T1000 (cell line): ENCODE measurements around the gene LIMD2.
"Not testable (repeated sequence)": the region's sequence is repeated elsewhere in the genome, so short reads cannot be mapped to it uniquely, and the experiment has no call there.

Experiments
- DNase-seq: peaks from one replicate; lab custom pipeline; 2025; ENCODE audit warnings: mixed read lengths; lab: John Stamatoyannopoulos, UW

LIMD2 gene

DNA sequence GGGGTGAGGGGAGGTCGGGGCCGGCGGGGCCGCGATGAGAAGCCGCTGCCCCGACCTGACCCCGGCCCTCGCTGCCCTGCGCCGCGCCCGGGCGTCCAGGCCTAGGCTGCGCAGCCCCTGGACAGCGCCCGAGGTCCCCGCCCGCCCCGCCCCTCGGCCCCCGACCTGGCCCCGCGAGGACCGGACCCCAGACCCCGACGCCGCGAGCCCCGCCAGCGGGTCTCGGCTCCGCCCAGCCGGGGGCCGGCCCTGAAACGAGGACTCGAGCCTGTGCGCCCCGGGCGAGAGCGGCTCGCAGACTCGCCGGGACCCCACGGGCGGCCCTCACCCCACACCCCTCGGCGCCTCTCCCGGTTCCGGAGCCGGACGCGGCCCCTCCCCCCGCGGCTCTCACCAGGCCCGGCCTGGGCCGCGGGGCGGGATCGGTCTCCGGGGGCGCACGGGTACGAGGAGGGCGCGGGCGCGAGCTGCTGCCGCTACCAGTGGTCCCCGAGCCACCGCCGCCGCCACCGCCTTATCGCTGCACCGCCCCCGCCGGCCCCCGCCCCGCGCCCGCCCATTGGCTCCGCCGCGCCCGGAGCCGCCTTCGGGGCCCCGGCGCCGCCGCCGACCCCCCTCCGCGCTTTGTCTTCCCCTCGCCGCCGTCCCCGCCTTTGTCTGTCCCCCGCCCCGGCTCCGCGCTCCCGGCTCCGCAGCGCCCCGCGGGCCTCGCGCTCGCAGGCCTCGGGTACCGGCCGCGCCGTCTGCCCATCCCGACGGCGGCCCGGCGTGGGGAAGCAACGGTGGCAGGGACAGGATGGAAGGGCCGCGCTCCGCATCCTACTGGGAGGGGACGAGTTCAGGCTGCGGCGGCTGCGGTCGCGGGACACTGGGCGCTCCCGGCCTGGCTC is at the start of gene LIMD2:
Gene LIMD2 (minus strand): TSS at position 488 of the 890 bp plus-strand sequence. CDS start 827 bp downstream, outside the sequence.
- no peak for DNase-seq

DNA sequence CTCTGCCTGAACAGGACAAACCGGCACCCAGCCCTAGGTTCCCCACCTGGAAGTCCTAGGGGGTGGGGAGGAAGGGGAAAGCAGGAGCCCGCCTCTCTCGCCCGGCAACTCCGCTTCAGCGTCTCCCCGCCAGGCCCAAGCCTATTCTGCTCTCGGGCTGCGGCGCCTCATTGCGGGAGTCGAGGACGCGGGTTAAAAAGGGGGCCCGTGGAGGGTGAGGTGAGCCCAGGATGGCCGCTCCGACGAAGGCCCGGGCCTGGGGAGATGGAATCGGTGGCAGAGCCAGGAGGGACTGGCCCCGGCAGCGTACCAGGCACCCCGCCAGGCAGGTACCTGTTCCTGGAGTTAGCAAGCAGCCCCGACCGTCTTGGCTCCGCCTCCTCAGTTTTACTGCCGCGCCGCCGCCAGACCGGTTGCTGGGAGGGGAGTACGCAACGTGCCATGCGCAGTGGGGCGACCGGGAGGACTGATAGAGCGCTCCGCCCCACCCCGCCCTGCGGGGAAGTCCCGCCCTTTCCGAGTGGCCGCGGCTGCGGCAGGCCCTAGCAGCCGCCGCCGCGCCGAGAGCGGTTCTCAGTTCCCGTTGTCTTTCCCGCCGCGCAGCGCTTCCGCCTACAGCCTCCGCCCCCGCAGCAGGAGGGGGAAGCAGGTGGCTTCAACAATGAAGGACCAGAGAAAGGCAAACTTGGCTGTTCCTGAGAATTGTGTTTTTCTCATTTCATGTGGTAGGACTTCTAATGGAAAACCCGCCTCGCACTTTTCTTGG is 41.7 kb upstream of the LIMD2 start, which contains the start of gene STRADA:
Gene STRADA (minus strand): TSS at position 392 of the 766 bp plus-strand sequence. CDS start 13,430 bp downstream, outside the sequence.
- DNase-seq: peak; percentile 96

DNA sequence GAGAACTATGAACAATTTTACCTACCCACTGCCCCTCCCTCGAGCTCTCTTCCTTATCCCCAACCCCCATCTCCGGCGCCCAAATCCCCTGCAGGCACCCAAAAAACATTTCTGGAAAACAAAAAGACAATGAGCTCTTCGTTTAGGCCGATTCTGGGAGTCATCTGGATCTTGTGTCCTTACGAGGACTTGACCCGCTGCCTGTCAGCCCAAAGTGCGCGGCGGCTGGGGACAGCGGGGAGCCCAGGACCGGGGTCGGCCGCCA is 41.1 kb upstream of the LIMD2 start:
- DNase-seq: no peak

DNA sequence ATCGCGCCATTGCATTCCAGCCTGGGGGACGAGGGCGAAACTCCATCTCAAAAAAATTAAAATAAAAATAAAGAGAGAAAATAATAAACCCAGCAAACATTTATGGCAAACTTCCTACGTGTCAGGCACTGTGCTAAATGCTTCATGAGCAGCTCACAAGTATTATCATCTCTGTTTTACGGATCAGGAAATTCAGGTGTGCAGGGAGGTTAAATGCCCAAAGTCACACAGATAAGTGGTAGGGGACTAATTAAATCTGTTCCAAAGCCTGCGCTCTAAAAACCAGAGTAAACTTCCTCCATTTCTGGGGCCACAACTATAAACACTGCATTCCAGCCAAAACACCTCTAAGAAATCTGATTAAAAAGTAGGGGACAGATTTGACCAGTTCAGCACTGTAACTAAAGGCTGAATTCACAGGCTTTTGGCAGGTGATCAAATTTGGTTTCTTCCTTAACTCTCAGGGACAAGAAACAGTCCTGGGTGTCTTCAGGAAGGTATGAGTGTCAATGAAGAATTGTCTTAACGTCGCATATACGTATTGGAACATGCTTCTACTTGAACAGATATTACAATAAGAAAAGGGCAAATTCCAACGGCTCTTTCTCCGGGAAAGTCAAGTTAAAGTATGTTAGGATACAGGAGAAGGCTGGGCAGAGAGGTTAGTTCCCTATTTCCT is 40.7 kb upstream of the LIMD2 start:
- no peak for DNase-seq

DNA sequence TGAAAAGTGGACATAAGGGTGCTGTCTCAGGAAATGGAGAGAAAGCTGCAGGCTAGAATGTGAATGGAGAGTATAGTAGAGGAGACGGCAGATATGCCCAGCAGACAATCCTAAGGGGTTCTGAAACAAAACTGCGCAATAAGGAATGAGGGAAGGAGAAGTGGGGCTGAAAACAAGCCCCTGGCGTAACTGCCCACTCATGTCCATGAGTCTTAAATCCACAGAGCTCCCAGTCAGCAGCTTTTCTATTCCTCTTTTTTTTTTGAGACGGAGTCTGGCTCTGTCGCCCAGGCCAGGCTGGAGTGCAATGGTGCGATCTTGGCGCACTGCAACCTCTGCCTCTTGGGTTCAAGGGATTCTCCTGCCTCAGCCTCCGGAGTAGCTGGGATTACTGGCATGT is 35.8 kb upstream of the LIMD2 start:
- no peak for DNase-seq

DNA sequence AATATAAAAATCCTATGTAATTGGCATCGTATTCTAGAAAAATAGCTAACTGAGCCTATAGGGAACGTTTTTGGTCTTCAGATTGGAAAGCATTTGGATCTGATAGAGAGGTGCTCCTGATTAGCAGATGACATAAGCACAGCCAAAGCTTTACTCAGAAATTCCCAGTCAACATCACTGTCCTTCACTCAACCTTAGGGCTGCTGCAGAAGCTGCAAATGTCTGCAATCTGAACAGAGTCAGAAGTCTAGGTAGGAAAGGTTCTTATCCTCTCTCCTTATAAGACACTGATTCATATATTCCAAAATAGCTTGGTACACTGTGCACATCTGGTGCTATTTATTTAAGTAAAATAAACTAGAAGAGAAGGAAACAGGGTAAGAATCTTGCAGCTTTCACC is 22.5 kb upstream of the LIMD2 start:
- DNase-seq: no peak

DNA sequence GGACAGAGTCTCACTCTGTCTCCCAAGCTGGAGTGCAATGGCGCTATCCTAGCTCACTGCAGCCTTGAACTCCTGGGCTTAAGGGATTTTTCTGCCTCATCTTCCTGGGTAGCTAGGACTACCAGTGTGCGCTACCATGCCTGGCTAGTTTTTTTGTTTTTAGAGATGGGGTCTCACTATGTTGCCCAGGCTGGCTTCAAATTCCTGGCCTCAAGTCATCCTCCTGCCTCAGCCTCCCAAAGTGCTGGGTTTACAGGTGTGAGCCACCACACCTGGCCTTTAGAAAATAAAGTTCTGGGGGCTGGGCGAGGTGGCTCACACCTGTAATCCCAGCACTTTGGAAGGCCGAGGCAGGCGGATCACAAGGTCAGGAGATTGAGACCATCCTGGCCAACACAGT is 20.3 kb upstream of the LIMD2 start:
- DNase-seq: not testable (repeated sequence)

DNA sequence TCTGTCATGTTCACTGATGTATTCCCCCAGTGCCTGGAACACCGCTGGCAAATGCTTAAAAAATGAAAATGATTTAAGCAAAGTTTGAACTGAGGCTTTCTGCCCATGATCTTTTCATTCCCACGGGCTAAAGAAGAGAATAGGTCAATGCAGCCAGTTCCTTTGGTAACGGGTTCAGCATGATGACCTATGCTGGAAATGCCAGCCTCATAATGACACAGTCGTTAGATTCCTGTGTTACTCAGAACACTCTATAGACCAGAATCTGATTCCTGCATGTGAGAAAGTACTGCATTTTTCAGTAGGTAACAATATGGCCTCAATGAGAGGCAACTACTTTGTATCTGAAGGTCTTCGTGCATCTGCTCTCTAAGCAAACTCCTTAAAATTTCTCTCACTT is 19.1 kb upstream of the LIMD2 start:
- DNase-seq: no peak

DNA sequence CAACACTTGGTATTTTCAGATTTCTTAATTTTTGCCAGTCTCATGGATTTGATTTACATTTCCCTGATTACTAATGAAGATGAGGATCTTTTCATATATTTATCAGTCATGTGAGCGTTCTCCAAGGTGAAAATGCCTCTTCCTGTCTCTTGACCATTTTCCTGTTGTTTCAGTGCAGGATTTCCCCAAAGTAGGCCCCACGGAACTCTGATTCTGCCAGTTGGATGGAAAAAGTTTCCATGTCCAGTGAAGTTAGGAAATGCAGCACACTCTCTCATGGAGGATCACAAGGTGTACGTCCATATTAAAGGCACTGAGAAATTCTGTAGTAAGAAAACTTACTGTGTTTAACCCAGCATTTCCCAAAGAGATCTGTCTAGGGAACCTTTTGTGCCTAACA is 16.5 kb upstream of the LIMD2 start:
- no peak for DNase-seq

DNA sequence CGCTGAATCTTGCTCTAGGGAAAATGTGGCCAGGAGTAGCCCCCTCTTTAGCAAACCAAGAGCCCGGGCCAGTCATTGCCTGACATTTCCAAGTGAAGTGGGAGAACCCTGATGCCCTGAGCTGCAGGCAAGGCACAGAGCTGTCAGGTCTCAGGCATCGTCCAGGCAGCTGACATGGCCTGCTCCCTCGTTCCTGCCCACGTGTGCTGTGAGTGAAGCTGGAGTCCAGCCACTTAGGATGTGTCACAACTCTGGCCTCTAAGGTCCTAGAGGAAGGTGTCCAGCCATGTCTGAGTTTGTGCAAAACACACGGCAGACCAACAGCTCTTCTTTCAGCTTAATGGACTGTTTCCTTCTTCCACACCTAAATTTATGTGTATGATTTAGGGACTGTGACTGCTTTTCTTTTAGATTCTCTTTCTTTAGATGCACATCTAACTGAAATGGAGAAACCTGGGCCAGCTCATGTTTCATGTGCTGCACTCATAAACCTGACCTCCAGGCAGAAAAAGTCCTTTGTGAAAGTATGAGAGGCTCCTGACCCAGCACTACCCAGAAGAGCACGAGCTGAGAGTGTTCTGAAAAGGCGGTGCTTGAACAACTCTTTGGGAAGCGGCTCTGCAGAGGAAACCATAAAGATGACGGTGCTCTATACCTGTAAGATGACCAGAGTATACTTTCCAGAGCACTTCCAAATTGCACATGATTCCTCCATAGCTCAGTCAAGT is 14.8 kb upstream of the LIMD2 start:
- no peak for DNase-seq

DNA sequence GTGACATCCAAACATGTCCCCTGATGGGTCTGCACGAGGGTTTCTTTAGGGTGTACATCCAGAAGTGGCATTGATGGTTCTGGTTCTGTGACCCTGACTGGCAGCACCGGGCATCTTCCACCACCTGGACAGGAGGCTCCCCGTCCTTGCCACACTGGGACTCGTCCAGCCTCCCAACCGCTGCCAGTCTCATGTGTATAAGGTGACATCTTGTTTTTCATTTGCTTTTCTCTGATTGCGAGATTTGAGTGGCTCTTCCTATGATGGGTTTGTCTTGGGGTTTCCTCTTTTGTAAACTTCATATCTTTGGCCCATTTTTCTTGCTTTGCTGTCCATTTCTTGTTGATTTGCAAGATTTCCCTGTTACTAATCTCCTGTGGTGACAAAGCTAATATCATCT is 9.2 kb upstream of the LIMD2 start:
- no peak for DNase-seq

DNA sequence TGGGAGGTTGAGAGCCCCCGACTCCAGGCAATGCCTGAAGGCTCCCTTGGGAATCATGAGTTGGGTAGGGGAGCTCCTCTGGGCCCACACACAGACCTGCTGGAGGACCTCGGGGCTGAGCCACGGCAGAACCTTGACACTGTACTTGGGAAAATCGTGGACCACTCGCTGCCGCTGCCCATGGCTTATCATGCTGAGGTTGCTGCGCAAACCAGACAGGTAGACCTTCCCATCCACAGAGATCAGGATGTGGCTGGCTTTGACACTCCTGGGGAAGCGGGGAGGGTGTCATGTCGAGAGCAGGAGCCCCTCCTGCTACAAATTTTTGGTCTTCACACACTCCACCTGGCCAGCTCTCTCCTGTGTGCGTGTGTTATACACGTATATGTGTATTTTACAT is 7.2 kb upstream of the LIMD2 start:
- DNase-seq: no peak

DNA sequence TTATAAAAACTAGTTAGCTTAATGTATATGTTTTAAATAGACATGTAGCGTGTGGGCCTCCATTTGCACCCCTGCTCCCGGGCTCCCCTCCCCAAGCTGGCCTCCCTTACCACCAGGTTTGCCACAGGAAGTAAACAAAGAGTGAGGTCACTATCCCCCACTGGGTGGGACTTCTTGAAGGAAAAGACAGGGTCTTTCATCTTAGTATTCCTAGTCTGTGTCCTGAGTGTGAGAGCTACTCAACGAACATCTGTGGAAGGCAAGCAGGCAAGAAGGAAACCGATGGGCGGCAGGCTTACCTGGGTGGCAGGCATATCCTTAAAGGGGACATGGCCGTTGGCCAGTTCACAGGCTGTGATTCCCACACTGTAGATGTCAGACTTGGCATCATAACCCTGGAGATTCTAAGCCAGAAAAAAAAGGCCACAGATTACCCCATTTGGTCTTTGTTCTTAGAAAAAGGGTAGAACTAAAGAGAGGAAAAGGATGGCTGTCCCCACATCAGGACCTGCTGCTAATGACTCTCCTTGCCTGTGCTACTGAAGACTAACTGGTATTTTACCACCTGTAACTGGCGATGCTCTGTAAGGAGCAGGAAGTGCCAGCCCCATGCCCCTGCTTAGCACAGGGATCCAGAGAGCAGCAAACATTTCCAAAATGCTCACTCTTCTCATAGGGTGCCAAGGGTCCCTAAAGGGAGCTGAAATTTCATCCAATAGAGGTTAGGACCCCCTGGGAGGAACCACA is 6.6 kb upstream of the LIMD2 start:
- no peak for DNase-seq

DNA sequence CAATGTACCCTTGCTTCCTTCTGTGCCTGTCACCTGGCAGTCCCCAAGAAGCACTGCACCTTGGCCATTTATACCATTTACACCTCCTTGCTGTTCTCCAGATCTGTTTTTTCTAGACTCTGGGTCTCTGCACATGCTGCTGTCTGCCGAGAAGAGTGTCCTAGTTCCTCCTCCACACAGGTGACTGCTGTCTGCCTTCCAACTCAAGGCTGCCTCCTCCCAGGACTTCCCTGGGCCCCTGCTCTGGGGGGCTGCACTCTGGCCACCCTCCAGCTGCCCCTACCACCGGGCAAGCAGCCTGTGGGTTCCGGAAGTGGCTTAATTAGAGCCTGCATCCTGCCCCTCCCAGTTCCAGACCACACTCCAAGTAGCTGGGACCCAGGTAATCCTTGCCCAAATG is 5.7 kb upstream of the LIMD2 start:
- no peak for DNase-seq

DNA sequence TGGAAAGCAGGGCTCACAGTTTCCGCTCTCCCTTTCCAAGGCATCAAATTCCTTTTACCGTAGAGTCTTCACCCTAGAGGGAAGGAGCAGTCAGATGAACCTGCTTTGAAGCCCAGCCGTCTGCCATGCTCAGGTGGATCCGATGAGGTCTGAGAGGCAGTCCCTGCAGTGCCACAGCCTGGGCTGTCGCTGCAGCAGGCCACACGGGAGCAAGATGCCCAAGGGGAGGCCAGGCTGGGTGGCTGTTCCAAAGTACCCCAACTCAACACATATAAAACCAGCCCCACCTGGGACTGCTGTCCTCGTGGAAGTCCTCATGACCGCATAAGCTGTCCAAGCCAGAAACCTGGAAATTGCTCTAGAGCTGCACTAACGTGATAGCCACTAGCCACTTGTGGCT is 4.9 kb upstream of the LIMD2 start:
- no peak for DNase-seq

DNA sequence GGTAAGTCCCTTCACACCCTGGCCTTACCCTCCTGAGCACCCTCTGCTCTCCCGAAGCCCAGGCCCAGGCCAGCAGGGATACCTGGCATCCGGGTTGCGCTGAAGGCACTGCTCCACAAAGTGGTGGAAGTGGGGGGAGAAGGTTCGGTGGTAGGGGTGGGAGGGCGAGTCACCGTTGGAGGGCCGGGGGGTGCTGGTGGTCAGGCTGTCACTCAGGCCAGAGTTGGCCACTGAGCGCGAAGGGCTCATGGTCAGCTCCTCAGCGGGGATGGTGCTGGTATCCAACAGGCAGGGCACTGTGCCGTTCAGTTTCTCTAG is 4.3 kb upstream of the LIMD2 start:
- DNase-seq: no peak

DNA sequence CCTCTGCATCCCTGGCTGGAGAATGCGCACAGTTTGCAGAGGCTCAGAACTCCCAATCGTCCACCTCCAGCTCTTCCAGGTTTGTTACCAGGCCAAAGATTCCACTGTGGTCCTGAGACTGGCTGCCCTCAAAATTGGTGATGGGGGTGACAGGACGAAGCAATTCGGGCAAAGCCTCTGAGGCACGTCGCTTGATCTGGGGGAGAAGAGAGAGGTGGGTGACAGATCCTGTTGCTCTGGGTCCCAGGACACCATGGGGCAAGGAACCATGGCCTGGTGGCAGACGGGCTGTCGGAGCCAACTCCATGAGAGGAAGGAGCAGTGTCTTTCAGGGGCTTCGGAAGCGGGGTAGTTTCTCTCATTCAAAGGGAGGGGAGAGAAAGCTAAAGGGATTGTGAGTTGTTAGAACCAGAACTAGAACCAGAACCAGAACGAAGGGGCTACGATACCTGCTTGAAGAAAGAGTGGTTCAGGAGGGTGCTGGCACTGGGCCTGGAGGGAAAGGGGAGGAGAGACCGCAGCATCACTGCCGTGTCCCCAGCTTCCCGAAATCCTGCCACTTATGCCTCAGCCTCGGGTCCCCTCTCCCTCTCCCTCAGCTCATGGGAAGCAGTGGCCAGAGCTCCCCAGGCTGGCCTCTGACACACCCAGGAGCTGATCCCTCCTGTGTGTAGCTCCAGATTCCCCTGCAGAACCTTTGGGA is 3.8 kb upstream of the LIMD2 start:
- DNase-seq: no peak

DNA sequence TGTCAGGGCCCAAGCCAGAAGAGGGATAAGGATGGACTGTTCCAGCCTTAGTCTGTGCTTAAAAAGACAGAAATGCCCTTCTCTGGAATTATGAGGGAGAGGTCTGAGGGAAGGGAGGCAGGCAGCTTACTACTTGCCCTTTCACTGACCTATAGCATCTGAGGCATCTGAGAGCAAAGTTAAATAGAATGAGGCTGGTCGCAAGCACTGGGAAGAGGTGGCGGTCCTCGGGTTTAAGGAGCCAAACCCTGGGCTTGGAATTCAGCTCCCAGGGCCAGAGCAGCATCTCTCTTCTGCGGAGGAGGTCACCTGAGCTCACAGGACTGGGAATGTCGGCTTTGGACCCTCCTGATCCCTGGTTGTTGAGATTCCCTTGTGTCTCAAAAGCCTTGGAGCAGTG is 3.1 kb upstream of the LIMD2 start:
- no peak for DNase-seq

DNA sequence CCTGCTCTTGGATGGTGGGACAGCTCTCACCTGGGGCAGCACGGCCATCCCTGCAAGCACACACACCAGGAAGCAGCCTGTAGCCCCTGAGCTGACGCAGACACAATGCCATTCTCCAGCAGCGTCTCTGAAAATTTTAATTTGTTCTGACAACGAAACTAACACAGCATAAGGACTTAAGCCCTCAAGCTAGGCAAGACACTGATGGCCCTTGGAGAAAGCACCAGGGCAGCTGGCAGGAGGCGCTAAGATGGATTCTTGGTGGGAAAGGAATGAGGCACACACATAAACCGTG is 2.7 kb upstream of the LIMD2 start:
- DNase-seq: no peak

DNA sequence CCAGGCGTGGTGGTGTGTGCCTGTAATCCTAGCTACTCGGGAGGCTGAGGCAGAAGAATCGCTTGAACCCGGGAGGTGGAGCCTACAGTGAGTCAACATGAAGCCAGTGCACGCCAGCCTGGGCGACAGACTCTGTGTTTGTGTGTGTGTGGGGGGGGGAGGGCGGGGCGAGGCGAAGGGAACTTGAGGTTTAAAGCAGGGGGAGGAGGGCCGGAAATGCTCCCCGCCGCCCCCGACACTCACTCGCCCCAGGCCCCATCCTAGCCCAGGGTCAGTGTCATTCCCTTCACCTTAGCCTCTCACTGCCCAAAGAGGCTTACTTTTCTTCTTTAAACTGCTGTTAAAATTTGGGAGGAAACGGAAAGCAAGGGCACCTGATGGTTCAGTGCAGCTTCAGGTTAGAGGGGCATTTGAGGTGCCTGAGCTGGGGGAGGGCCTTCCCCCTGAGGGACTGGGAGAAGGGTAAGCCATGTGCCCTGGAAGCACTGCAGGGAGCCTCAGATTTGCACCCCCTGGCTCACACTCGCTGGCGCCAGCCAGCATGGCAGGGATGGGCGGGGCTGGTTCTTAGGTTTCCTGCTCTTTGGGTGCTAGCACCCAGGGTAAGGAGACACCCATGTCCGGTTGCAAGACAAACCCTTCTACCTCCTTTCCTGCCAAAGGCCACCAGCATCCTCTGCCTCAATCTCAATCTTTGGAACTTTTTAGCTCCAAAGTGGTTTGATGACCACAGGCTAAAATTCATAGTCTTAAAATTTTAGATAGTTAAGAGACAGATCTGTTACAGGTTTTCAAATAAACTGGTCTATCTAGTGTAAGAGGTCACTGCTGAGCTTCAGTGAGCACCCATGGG is 2.2 kb upstream of the LIMD2 start:
- DNase-seq: no peak
